GM20431 (cell line): ENCODE results near the gene ATP5ME.

Source experiments
- in situ Hi-C: fragments of 300-500 bp; cut with MseI, MboI; formaldehyde crosslinking; loops from one replicate; pipeline ENCODE4 v1.15.0; 2020; ENCODE audit warnings: low sequenced_read_pairs; ENCODE audit not compliant: unreplicated experiment

Gene ATP5ME

GRCh38 chr4:625631-626161 is 48.4 kb downstream of the ATP5ME start:
- in situ Hi-C loops = no loop called here

DNA sequence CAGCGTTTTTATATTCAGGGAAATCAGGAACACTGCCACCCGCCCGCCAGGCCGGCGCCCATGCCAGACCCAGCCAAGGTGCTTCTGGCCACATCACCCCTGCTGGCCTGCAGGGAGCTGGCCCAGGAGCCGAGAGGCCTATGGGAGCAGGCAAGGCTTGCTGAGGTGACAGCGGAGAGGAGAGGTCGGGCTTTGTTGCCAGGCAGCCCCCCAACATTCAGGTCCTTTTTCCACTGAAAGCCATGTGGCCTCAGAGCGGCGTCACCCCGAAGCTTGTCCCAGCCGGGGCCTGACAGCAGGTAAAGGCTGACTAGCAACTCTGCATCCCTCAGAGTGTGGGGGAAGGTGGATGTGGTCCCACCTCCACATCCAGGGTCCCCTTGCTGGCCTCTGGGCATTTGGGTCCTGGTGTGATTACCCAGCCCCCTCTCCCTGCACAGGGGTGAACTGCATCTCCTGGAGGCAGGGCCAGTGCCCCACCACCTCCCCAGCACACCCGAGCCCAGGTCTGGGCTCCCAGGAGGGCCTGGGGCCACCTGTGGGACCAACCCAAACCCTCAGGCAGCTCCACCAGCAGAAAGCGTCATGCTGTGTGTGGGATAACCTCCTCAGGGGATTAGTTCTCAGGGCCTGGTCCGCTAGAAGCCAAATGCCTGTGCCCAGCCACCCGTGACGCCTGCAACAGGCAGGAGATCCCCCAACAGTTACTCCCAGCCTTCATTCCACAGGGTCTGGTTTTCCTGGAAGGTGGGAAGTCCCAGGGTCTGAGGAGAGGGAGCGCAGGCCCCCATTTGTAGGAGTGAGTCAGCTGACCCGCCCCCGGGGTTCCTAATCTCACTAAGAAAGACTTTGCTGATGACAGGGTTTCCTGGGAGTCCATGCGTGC is 49.1 kb downstream of the ATP5ME start, which contains the start of gene PDE6B:
Gene PDE6B (plus strand): TSS at position 869 of the 886 bp plus-strand sequence. CDS start 54 bp downstream, outside the sequence.
- in situ Hi-C loops = no loop called here

- in situ Hi-C loops = no loop called here
Observed at GRCh38 chr4:623914-624566, 50.0 kb downstream of the ATP5ME start.

- in situ Hi-C loops = no loop called here
Observed at GRCh38 chr4:622996-623913, 50.8 kb downstream of the ATP5ME start.
